GM18498 (cell line): ENCODE results near the gene KIF26A.

Experiments
- ATAC-seq: cut with Tn5 transposase; IDR thresholded peaks from one replicate; pipeline ENCODE4 v1.9.1; 2021; ENCODE audit warnings: mild to moderate bottlenecking, moderate library complexity; ENCODE audit not compliant: unreplicated experiment

KIF26A gene

GRCh38 chr14:104155513-104155912 is 17.1 kb downstream of the KIF26A start:
- ATAC-seq: no peak

DNA sequence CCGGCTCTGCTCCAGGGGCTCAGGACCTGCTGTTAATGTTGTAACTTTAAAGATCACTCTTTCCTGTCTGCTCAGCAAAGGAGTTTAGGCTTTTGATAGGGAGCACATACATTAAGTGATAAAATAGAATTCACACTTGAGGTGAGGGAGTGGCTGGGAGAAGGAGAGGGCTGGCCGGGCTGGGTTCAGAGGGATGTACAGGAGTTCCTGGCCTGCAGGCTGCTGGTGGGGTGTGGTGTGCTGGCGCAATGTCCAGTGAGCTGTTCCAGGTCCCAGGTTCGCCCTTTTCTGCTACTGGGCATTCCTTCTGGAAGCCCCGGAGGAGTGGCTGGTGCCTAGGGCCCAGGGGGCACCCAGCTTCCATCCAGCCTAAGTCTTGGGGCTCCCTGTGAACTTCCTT is 17.8 kb downstream of the KIF26A start:
- ATAC-seq: no peak

GRCh38 chr14:104157016-104157928 is 18.9 kb downstream of the KIF26A start:
- no peak for ATAC-seq

GRCh38 chr14:104158827-104159798 is 20.7 kb downstream of the KIF26A start:
- ATAC-seq: no peak

DNA sequence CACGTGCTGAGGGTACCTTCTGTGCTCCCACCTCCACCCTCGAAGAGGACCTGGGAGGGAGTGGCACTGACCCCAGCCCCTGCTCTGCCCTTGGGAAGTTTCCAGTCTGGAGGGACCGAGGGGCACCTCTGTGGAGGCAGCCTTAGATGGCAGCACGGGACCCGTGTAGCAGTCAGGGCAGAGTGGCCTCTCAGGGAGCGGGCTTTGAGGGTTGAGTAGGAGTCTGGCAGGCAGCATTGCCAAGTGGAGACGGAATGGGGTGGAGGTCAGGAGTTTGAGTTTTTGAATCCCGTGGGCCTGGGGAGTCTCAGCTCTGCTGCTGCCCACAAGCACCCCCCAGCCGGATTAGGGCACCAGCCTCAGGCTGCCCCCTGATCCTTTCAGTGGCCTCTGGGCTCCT is 21.6 kb downstream of the KIF26A start:
- ATAC-seq: no peak

DNA sequence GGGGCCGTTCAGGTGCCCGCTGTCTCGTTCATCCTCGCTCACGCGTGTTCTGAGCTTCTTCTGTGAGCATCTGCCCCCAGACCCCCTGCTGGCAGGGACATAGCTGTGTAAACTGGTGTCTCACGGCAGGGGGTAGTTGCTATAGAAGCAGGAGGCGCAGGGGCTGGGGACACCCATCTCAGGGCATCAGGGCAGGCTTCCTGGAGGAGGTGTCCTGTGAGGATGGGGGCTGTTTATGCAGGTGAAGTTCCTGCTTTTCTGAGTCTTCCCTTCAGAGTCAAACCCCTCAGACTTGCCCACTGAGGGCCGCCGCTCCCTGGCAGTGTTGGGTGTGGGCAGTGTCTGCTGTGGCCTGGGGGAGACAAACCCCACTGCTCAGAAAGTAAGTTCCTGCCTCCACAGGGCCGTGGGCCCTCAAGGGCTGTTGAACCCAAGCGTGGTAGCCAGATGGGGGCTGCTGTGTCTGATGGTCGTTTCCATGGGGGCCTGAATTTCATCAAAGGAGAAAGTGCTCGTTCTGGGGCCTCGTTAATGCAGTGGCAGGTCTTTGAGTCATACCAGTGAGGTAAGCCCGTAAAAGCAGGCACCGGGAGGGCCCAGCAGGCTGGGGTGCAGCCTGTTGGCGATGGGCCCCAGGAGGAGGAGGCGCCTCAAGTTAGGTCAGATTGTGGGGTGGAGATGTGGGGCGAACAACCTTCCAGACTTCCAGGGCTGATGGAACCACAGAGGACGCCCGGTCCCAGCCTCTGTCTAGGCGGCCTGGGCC is 23.4 kb downstream of the KIF26A start:
- ATAC-seq: no peak

DNA sequence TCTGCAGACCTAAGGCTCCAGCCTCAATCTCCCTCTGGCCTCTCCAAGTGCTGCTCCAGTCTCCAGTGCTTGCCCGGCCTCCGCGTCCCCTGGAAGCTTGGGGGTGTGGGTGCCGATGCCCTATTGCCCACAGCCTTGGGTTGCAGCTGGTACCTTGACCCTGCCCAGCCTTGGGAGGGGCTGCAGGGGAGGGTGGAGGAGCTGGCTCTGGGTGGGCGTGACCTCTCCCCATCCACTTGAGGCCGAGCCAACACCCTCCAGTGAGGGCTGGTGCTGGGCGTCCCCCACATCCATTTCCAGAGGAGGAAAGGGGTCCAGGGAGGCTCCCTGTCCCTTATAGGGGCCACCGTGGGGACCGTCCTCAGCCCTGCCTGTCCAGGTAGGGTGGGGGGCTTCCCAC is 24.1 kb downstream of the KIF26A start:
- no peak for ATAC-seq

DNA sequence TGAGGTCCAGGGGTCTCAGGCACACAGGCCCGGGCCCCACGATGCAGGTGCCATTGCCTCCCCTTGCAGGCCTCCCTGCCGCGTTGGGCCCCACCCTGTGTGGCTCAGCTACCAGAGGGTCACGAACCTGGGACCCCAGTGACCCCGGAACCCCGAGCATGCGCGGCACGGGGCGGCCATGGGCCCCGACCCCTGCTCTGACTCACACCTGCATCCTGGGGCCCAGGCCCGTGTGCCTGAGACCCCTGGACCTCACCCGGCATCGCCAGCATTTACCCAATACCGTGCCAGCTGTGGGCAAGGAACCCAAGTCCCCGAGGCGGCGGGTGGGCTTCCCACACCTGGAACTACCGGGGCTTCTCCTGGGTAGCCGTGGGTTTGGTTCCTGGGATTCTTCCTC is 25.2 kb downstream of the KIF26A start:
- ATAC-seq: no peak

DNA sequence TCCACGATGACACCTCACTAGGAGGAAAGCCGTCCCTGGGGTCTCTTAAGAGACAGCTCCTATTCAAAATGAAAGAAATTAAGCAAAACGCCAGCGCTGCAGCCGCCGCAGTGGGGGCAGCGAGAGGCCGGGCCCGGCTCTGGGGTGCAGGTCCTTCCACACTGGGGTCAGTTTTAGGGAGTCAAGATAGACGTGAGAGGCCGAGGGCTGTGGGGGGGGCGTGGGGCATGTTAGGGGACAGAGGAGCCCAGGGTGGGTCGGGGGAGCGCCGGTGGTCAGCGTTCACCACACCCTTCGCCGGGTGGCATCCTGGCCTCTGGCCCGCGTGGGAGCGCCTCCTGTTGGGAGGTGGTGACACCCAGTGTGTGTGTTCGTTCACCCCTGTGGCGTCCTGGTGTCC is 25.7 kb downstream of the KIF26A start:
- ATAC-seq: no peak

DNA sequence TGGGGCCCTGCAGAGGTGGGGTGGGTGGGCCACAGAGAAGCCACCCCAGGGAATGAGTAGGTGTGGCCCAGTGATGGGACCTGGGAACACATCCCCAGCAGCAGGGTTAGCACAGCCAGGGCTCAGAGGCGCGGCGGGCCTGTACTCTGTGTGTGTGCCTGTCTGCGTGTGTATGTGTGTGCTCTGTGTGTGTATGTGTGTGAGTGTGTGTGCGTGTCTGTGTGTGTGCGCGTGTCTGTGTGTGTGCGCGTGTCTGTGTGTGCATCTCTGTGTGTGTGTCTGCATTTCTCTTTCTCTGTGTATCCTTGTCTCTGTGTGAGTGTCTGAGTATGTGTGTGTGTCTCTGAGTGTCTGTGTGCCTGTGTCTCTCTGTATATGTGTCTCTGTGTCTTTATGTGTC is 26.1 kb downstream of the KIF26A start:
- ATAC-seq: no peak

DNA sequence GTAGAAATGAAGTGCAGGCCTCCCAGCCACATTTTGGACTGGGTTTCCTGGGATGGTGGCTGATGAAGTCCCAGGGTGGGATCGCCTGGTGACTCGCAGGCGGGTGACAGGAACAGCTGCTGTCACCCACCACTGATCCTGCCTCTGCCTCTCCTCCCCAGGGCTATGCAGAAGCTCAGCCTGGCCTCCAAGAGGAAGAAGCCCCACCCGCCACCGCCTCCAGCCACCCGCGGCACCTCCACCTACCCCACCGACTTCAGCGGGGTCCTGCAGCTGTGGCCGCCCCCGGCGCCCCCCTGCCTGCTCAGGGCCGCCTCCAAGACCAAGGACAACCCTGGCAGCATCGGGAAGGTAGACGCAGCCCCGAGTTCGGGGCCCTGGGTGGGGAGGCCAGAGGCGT is 28.3 kb downstream of the KIF26A start:
- no peak for ATAC-seq

DNA sequence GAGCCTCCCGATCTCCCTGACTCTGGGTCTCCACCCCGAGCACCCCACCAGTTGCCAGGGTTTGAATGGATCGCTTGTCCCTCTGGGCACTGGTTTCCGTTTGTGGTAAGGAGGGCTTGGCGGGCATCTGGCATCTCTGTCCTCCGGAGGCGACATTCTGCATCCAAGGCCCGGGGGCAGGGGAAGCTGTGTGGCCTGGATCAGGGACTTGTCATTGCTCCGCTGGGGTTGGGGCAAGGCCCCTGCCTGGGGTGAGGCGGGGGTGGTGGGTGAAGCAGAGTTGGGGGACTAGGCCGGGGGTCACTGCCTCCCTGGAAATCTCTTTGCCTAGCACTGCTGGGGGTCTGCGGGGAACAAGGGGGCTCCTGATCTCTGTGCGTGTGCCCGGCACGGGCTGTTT is 30.2 kb downstream of the KIF26A start:
- no peak for ATAC-seq

DNA sequence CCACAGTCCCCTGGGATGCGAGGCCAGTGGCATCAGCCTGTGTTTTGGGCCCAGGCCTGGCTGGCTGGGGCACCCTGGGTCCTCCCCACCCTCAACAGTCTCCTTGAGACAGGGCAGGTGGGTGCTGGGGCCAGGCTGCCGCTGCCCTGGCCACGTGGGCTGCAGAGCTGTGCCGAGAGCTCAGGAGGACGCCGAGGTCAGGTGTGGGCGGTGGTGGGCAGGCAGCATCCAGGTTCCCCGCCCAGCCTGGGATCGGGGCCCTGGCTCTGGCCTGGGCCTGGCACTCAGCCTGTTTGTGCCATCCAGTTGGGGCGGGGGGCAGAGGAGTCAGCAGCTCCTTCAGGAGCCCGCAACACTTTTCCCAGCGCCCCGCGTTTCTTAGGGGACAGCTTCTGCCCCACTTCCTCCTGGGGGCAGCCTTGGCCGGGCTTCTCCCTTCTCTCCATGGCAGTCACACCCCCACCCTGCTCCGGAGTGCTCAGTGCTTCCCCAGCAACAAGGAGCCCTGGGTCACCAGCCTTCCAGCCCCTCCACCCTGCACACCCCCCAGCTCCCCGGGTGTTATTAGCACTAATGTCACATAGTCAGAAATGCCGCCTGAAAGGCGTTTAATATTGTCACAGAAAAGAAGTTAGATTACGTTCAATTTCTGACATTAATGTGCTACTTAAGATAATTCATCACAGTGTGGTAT is 30.8 kb downstream of the KIF26A start:
- ATAC-seq: no peak

- ATAC-seq: no peak
Observed at GRCh38 chr14:104169699-104170479, 31.5 kb downstream of the KIF26A start.

- ATAC-seq: no peak
Observed at GRCh38 chr14:104171029-104171697, 32.8 kb downstream of the KIF26A start.

- ATAC-seq: no peak
Observed at GRCh38 chr14:104171895-104172294, 33.5 kb downstream of the KIF26A start.

DNA sequence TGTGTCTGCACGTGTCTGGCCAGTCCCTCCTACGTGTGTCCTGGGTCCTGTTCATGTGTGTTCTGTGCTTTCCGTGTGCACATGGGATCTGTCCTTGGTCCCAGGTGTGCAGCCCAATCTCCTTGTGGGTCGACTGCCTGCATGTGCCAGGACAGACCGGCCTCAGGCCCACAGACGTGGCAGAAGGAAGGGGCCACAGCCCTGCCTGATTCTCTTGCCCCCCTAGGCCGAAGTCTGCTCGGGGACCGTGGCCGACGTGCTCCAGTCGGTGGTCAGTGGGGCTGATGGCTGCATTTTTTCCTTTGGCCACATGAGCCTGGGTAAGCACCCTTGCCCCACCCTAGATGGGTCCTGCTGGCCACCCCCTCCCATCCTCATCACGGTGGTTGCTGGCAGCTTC is 34.0 kb downstream of the KIF26A start:
- ATAC-seq: no peak

GRCh38 chr14:104172880-104173279 is 34.5 kb downstream of the KIF26A start:
- no peak for ATAC-seq

GRCh38 chr14:104174051-104174450 is 35.7 kb downstream of the KIF26A start:
- ATAC-seq: no peak
